ENCODE results near the gene SYT17.
"Not testable (repeated sequence)": the region's sequence is repeated elsewhere in the genome, so short reads cannot be mapped to it uniquely, and the experiment has no call there.

Gene SYT17

GRCh38 chr16:19174478-19174877 is 6.4 kb downstream of the SYT17 start:
- no peak for DNase-seq

- DNase-seq, result no peak
Measured at GRCh38 chr16:19175492-19176262, 7.6 kb downstream of the SYT17 start.

DNA sequence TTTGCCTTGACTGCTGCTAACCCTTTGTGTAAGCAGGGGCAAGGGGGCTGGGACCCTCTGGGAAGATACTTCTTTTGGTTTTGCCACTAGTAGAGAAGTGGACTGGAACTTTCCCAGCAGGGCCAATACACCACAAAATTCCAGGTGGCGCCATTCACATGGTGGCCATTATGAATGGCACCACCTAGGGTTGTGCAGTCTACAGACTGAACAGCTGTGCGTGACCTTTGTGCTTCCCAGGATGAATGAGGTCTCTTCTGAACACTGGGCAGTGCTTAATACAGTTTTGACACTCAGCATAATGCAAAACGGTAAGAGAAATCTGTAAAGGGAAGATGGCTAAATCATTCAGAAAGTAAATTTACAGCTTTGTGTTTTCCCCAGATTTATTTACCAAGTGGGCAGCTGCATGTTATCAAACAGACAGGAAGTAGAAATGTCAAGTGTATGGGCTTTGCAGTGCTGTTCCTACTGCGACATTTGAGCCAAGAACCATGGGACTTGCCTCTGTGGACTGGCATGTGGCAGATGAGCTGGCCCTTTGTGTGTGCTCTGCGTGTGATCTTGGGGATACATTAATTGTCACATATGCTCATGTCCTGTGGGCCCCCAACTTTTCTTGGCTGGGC is 9.2 kb downstream of the SYT17 start:
- no peak for DNase-seq

GRCh38 chr16:19179546-19180490 is 11.8 kb downstream of the SYT17 start:
- peak; percentile 43 for DNase-seq

GRCh38 chr16:19180741-19181140 is 12.7 kb downstream of the SYT17 start:
- no peak for DNase-seq

- no peak for DNase-seq
Measured at GRCh38 chr16:19182481-19182880, 14.4 kb downstream of the SYT17 start.

DNA sequence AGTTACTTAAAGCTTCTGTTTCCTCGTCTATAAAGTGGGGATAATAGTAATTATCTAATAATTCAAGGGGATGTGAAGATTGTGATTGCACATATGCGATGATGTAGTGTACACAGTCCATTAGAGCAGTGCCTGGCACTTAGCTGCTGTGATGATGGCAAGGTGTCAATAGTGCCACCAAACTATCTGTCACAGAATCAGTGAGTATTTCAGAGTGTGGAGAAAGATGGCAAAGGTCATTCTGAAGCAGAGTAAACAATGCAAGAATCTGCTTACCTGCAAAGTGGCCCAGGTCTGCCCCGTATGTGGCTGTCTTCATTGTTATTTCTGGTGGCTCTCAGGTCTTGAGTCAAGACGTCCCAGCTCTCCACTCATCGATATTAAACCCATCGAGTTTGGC is 15.1 kb downstream of the SYT17 start:
- no peak for DNase-seq

GRCh38 chr16:19184823-19185509 is 16.9 kb downstream of the SYT17 start:
- DNase-seq, result no peak

DNA sequence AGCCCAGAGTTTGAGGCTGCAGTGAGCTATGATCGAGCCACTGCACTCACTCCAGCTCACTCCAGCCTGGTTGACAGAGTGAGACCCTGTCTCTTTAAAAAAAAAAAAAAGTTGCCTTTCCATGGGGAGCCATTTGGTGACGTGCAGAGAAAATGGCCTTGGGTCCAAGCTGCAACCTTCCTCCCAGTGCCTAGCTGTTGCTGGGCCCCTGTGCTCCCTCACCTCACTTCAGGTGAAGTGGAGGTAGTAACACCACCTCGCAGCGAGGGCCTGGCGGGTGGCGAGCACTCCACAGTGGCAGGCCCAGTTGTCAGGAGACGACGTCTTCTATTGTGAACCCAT is 17.4 kb downstream of the SYT17 start:
- no peak for DNase-seq

DNA sequence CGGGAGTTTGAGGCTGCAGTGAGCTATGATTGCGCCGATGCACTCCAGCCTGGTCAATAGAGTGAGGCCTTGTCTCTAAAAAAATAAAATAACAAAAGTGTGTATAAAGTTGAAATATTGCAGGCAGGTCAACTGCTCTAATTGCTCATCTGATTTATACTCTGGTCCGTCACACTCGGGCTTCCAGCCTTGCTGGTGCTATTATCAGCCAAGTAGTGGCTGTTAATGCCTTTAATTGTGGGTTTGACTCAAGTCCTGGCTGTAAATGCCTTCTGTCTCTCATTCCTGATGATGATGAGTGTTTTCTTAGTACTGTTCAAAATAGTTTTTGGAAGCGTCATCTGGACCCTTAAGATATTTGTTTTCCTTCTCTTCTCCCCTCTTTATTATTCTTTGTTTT is 18.4 kb downstream of the SYT17 start:
- DNase-seq, result no peak

GRCh38 chr16:19187961-19188360 is 19.9 kb downstream of the SYT17 start:
- DNase-seq, result not testable (repeated sequence)

DNA sequence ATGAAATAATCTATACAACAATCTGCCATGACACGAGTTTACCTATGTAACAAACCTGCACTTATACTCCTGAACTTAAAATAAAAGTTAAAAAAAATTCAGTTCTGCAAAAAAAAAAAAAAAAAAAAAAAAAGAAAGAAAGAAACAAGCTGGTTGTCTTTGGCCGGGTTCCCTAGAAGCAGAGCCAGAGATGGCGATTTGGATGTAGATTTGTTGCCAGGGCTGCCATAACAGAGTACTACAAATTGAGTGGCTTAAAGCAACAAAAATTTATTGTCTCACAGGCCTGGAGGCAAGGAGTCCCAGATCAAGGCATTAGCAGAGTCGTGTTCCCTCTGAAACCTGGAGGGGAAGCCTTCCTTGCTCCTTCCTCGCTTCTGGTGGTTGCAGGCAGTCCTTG is 20.4 kb downstream of the SYT17 start:
- DNase-seq, result no peak

- DNase-seq, result no peak
Measured at GRCh38 chr16:19192865-19193264, 24.8 kb downstream of the SYT17 start.

- no peak for DNase-seq
Measured at GRCh38 chr16:19196871-19197270, 28.8 kb downstream of the SYT17 start.

DNA sequence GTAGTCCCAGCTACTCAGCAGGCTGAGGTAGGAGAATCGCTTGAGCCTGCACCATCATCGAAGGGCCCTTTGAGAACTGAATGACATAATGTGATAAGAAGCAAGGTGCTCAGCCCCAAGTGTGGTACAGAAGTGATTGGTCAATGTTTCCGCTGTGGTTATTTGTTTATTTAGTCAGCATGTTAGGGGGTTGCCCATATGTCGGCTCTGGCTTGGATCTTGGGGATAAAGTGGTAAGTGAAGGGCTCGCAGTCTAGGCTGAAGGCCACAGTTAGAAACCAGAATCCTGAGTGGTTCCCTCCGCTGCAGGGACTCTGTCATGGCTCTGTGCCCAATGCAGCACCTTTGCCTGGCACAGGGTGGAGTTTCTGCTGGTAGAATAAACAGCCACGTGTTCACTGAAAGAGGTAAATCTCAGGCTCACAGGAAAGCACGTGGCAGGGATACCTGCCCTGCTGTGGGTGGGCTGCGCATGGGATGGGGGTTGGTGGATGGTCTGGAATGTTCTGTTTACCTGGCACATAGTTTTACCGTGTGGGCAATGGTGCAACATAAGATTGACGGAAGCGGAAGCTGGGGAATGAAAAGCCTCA is 35.4 kb downstream of the SYT17 start:
- no peak for DNase-seq

DNA sequence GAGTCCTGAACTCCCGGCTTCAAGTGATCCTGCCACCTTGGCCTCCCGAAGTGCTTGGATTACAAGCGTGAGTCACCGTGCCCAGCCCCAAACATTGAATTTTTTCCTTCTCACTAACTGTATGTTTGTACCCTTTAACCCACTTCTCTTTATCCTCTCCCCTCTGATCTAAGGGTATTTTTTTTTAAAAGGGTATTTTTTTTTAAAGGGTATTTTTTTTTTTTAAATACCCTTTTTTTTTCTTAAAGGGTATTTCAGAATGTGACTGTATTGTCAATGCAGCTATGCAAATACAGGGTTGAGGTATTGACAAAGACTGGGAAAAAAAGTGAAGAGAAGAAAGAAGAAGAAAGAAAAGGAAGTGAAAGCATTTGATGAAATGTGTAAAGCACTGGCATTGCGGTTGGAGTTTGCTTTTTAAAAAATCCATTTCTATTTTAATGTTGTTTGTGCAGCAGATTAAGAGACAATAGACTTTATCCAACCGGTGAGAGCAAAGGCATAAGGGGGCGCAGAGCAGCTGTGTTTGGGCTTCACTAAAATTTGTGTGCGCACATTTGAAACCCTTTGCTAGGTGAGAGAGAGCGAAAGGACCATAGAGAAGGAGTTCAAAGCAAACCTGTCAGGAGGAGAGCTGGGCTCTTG is 42.4 kb downstream of the SYT17 start:
- DNase-seq, result no peak

- DNase-seq, result no peak
Measured at GRCh38 chr16:19210968-19211367, 42.9 kb downstream of the SYT17 start.

- no peak for DNase-seq
Measured at GRCh38 chr16:19212059-19212458, 44.0 kb downstream of the SYT17 start.

DNA sequence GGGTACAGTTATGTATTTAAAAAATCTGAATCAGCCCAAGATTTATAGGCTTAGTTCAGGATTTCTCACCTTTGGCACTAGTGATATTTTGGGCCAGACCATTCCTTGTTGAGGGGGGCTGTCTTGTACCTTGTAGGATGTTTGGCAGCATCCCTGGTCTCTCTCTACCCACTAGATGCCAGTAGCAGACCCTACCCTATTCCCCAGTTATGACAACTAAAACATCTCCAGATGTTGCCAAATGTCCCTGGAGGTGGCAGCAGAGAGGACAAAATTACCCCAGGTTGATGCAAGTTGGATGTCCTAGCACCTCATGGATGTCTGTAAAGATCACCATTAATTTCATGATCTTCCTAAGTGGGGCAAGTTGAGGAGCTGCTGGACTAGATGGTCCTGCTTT is 45.8 kb downstream of the SYT17 start:
- DNase-seq, result no peak

DNA sequence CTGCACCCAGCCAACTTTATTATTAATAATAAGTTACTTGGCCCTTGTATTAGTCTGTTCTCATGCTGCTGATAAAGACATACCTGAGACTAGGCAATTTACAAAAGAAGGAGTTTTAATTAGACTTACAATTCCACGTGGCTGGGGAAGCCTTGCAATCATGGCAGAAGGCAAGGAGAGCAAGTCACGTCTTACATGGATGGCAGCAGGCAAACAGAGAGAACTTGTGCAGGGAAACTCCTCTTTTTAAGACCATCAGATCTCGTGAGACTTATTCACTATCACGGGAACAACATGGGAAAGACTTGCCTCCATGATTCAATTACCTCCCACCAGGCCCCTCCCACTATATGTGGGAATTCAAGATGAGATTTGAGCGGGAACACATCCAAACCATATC is 47.7 kb downstream of the SYT17 start:
- no peak for DNase-seq

- DNase-seq, result no peak
Measured at GRCh38 chr16:19218581-19218980, 50.5 kb downstream of the SYT17 start.

DNA sequence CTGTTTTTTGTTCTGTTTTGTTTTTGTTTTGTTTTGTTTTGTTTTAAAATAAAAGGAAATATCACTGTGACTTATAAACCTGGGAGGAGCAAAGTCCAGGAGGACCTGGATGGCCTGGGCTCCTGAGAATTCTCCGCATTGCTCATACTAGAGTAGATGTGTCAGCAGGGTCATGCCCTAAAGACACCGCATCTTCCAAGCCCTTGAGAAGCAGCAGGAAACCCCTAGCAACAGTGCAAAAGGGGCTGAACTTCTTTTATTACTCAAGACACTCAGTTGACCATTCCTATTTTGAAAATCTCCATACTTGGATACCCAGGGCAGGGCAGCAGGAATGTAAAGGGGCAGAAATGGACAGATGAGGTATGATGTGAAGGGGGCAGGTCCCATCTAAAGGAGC is 51.8 kb downstream of the SYT17 start:
- no peak for DNase-seq
